IPS-NIHi7 (cell line): Measurements from ENCODE around the gene TAF6L.
"Not testable (repeated sequence)": the region's sequence is repeated elsewhere in the genome, so short reads cannot be mapped to it uniquely, and the experiment has no call there.

Source experiments
- DNase-seq: peaks from one replicate; pipeline ENCODE4 v3.0.0; 2012; ENCODE audit warnings: mixed read lengths; ENCODE audit errors: extremely low spot score

Gene TAF6L, protein sequence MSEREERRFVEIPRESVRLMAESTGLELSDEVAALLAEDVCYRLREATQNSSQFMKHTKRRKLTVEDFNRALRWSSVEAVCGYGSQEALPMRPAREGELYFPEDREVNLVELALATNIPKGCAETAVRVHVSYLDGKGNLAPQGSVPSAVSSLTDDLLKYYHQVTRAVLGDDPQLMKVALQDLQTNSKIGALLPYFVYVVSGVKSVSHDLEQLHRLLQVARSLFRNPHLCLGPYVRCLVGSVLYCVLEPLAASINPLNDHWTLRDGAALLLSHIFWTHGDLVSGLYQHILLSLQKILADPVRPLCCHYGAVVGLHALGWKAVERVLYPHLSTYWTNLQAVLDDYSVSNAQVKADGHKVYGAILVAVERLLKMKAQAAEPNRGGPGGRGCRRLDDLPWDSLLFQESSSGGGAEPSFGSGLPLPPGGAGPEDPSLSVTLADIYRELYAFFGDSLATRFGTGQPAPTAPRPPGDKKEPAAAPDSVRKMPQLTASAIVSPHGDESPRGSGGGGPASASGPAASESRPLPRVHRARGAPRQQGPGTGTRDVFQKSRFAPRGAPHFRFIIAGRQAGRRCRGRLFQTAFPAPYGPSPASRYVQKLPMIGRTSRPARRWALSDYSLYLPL

DNA sequence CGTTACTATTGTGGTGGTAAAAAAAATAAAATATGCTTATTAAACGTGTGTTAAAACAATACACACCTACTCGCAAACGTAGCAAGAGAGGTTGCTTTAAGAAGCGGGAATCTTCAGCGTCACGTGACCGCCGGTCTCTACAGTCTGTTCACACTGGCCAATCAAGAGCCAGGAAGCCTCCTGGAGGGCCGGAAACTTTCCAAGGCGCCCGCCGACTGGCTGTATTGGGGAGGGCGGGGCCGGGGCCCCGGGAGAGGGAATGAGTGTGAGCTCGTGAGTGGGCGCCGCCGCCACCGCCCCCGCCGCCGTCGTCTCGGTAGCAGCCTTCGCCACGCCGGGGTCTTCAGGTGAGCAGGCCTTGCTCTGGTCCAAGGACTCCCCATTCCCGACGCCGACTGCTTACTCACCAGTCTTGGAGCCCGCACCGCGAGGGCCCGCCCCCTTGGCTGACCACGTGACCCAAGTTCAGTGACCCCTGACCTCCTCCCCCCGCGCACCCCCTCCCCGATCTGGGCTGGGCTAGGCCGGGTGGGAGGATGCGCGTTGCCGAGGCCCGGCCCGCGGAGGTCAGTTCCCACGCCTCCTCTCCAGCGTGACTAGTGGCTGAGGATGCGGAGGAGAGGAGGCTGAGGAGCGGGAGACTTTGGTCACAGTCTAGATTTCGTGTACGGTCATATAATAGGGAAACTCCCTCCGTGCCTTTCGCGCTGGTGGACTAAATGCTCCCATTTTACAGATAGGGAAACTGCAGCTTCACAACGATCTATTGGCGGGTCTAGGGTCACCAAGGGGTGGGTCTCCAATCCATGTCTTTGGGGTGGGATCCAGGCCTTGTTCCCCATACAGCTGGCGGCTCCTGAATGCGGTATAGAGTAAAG lies at the start of gene TAF6L:
Gene TAF6L (plus strand): TSS at position 253 of the 878 bp plus-strand sequence. CDS start 4,388 bp downstream, outside the sequence.
- DNase-seq, result peak; percentile 96

DNA sequence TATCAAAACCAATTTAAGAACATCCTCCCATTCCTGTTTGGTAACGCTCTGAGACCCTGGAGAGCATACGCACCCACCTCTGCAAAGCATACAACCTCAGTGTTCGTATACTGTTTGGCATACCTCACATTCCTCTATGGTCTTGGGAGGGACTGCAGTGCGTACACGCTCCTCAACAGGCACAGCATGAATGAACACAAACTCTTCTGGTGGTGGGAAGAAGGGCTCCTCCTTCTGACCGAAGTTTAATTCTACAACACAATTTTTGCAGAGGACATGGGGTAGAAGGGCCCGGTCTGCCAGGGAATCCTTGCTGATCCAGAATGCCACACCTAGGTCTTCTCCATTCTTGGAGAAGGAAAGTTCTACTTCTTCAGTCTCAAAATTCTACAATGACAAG lies 49.2 kb upstream of the TAF6L start:
- DNase-seq, result peak; percentile 15

DNA sequence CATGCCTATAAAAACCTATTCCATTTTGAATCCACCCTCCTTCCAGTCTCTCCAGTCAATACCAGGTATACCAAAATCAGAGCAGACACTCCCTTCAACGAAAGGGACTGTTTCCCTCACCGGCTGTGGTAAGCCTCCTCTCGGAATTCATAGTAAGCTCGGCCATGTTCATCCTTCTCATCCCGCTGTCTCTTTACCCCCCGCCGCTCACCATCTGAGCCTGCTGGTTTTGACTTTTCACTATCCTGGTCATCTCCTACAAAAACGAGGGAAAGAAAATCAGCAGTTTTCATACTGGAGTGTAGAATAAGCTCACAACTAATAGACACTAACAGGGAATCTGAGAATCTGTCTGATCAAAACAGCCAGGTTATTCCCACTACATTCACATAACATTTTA lies 47.0 kb upstream of the TAF6L start:
- no peak for DNase-seq

DNA sequence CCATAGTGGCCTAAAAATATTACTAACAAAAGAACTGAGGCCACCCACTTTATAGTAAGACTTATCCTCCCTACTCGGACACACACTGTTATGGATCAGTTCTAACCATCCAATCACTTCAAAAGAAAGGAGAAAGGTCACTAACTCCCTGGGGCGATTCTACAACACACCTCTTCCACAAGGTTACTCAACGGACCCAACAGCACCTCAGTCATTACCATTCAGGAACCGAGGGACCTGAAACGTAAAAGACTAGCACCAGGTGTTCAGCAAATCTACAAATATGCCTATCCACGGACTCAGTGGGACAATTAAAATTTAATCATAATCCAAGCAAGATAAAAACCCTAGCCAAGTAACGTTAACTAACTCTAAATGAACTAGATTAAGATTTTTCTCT lies 45.5 kb upstream of the TAF6L start:
- no peak for DNase-seq

DNA sequence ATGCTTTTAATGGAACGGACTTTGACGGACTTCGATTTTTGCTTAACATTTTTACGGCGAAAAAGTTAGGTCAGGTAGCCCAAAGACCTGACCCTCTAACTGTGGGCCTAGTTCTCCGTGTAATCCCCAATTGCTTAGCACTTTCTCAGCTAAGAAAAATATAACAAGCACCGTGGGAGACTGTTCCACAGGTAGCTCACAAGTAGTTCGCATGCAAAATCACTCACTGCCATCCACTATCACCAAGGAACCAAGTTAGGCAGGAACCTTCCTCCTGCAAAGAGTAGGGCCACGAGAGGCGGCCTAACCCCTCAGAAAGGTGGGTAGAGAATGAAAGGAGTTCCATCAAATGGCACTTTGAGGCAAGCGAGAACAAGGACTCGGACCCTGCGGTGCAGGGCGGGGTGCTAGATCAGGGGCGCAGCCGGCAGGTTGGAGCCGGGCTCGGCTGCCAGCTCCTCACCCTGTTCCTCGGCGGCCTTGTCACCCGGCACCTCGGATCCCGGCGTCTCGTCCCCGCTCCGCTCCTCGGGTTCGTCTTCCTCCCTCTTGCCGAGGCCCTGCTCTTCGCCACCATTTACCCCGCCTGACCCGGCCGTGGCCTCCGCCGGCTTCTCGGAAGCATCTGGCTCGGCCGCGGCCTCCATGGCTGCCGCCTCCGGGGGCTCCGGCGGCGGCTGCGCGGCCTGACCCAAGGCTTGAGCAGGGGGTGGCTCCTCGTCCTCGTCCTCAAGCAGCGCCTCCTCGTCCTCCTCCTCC lies 44.9 kb upstream of the TAF6L start:
- peak; percentile 14 for DNase-seq

DNA sequence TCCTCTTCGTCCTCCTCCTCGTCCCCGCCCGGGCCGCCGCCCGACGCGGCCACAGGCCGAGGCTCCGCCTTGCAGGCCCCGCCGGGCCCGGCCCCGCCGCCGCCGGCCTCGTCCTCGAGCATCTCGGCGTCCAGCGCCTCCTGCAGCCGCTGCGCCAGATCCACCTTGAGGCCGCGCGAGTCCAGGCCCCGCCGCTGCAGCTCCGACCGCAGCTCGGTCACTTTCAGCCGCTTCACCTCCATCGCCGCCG lies 44.4 kb upstream of the TAF6L start:
- DNase-seq, result no peak

DNA sequence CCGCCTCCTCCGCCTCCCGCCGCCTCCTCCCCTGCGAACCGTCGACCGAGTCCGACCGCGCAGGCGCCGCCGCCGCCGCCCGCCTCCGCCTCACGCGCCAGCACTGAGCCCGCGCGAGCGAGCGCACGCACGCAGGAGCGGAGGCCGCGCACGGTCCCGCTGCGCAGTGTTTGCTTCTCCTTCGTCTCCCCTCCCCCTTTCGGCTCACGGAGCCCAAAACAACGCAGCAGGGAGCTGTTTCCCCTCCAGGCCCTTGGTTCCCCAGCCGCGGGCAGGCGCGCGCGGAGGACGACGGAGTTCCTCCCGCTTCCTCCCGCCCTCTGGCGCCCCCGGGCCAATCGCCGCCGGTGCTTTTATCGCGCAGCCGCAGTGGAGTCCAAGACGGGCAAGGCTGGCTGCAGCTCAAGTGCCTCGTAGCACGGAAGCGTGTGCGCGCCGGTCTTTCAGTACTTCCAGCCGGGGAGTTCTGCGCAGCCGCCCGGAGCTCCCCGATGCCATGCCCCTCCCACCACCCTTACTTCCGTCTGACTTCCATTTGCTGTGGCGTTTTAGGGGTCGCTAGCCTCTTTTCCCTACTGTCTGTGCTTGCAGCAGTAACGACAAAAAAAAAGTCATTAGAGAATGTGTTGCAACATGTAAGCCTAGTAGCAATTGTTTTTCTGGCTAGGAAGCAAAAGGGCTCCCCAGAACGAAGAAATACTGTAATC lies 43.9 kb upstream of the TAF6L start, which contains the start of gene HNRNPUL2:
Gene HNRNPUL2 (minus strand): TSS at position 293 of the 707 bp plus-strand sequence. CDS start 301 bp downstream, outside the sequence.
- DNase-seq, result peak; percentile 95

DNA sequence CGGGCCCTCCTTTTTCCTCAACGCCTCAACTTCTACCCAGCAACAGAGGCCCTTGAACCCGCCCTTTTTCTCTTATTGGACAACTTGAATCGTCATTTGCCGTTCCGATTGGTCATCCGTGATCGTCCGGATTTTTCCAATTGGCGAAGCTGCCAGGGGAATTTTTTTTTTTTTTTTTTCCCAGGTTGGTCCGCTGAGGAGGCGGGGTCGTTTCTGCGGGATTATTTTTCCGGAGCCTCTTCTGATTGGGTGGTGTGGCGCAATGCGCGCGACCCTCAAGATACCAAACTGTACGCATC lies 43.4 kb upstream of the TAF6L start:
- DNase-seq, result peak; percentile 80

DNA sequence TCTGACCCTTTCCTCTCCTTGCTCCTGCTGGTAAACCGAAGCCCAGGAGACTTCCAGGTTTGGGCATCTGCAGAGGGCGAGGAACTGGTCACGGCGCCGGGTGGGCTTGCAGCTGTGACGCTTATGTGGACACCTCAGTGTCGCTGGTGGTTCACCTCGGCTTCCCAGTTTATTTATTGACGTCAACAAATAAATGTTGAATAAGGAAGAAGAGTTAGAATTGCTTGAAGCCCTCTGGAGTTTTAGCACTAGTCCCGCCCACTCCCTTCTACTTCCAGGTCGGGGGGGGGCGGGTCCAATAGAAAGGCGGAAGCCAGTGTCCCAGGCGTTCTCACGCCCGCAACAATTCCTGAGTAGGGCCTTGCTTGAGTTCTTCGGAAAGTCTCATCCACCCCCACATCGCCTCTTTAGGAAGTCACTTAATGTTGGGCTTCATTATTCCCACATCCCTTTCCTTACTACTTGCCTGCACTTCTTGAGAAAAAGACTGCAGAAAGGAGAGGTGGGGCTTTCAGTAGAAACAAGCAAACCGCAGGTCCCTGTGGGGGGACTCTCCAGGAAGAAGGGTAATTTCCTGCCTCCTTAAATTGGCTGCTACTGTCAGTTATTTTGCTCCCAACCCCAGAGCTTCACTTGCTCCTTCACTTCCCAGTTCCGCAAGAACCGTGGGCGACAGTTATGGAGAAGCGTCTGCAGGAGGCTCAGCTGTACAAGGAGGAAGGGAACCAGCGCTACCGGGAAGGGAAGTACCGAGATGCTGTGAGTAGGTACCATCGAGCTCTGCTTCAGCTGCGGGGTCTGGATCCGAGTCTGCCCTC lies 42.8 kb upstream of the TAF6L start, which contains the start of gene TTC9C:
Gene TTC9C (plus strand): TSS at position 316 of the 818 bp plus-strand sequence. CDS start 363 bp downstream, at position 679.
- DNase-seq, result peak; percentile 82

DNA sequence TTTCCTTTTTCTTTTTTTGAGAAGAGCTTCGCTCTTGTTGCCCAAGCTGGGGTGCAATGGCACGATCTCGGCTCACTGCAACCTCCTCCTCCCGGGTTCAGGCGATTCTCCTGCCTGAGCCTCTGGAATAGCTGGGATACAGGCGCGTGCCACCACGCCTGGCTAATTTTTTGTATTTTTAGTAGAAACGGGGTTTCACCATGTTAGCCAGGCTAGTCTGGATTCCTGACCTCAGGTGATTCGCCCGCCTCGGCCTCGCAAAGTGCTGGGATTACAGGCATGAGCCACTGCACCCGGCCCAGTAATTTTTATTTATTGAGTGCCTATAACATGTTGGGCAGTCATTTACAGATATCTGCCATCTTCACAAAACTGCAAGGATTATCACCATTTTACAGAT lies 41.1 kb upstream of the TAF6L start:
- not testable (repeated sequence) for DNase-seq

DNA sequence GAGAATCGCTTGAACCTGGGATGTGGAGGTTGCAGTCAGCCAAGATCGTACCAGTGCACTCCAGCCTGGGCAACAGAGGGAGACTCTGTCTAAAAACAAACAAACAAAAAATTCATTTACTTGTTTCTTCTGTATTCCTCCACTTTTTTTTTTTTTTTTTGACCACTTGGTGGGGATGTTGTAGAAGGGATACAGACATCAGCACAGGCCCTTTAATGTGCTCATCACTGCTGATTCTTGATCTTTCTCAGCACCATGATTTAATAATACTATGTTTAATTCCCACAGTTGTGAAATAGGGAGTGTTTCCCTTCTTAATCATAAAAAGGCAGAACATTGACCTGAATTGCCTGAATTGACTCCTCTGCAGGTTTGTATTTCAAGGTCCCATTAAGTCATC lies 38.4 kb upstream of the TAF6L start:
- DNase-seq, result no peak

DNA sequence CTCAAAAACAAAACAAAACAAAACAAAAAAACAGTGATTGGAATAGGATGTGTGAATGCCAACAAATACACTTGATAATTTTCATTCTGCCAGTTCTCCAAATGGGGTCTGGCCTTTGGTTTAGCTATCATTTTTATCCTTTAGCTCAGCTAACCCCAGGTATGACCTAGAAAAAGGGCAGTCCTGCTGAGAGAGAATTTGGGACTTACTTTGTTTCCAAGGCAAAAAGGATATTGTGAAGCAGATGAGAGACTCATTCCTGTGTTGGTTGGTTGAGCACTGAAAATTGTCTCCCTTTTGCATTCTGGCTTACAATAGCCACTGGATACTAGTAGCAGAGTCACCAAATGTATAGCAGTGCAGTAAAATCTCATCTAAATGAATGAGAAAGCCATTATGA lies 34.0 kb upstream of the TAF6L start:
- no peak for DNase-seq

DNA sequence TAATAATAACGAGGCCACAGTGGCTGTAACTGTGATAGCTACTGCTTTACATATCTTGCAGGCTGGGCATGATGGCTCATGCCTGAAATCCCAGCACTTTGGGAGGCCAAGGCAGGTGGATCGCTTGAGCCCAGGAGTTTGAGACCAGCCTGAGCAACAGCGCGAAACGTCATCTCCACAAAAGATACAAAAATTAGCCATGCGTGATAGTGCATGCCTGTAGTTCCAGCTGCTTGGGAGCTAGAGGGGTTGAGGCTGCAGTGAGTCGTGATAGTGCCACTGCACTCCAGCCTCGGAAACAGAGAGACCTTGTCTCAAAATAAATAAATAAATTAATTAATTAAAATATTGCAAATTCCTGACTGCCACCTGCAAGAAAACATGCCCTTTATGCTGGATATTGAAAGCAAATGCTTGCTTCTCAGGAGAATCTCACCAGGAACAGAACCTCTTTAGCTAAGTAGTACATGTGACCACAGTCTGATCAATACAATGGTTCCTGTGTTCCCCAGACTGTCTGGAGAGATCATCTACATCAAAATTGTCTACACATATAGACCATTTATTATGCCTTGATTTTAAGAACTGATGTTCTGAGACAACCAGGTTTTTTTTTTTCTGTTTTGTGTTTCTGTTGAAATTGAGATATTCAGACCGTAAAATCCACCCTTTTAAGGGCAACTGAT lies 23.6 kb upstream of the TAF6L start:
- no peak for DNase-seq

DNA sequence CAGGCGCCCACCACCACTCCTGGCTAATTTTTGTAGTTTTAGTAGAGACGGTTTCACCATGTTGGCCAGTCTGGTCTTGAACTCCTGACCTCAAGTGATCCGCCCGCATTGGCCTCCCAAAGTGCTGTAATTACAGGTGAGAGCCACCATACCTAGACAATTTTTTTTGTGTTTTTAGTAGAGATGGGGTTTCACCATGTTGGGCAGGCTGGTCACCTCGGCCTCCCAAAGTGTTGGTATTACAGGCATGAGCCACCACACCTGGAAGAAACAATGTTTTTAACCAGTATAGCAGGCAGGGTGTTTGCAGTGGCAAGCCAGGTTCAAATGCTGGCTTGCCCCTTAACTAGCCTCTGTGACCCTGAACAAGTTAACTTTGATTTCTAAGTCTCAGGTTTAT lies 21.3 kb upstream of the TAF6L start:
- DNase-seq, result not testable (repeated sequence)

DNA sequence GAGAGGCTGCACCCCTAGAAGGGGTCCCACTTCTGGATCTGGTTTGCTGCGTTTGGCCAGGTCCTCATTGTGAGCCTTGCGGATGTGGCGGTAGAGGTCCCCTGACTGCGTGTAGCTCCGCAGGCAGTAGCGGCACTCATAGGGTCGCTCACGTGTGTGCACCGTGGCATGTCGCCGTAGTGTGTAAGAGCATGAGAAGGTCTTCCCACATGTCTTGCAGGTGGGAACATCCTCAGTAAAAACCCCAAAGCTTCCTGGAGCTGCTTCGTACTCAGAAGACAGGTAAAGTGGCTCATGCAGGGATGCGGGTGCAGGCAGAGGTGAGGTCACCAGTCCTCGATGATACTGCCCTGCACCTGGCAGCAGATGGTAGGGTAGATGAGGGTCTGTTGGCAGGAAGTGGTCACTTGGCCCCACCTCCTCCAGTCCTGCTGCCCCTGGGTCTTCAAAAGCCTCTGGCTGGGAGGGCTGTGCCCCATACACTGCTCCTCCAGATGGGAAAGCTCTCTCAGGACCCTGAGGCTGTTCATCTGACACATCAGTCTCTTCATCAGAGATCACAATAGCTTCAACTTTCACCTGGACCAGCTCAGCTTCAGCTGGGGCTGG lies 18.9 kb upstream of the TAF6L start:
- DNase-seq, result no peak

DNA sequence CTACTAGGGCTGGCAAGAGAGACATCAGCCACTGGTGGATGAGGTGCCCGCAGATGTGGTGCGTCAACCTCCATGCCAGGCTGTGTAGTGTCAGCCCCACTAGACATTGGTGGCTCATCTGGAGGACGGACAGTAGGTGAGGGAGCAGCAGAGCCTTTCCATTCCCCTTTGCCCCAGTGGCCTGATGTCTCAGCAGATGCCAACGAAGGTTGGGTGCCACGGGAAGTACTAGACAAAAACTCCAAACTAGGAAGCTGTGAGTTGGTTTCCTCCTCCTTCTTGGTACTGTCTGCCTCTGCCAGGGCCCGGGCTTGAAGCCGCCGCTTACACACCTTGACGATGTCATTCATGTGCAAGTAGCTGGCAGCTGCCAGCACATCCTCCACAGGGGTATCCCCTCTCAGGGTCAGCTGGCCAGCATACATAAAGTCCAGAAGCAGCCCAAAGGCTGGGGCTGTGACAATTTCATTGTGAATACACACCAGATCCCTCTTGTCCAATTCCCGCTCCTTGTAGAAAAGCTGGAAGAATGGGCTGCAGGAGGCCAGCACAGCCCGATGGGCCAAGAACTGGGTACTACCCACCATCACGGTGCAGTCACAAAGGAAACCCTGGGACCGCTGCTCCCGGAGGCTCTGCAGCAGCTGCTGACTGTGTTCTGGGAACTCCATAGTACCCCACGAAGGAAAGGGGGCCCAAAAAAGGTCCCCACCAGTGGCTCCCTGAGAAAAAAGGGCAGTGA lies 18.0 kb upstream of the TAF6L start:
- no peak for DNase-seq

DNA sequence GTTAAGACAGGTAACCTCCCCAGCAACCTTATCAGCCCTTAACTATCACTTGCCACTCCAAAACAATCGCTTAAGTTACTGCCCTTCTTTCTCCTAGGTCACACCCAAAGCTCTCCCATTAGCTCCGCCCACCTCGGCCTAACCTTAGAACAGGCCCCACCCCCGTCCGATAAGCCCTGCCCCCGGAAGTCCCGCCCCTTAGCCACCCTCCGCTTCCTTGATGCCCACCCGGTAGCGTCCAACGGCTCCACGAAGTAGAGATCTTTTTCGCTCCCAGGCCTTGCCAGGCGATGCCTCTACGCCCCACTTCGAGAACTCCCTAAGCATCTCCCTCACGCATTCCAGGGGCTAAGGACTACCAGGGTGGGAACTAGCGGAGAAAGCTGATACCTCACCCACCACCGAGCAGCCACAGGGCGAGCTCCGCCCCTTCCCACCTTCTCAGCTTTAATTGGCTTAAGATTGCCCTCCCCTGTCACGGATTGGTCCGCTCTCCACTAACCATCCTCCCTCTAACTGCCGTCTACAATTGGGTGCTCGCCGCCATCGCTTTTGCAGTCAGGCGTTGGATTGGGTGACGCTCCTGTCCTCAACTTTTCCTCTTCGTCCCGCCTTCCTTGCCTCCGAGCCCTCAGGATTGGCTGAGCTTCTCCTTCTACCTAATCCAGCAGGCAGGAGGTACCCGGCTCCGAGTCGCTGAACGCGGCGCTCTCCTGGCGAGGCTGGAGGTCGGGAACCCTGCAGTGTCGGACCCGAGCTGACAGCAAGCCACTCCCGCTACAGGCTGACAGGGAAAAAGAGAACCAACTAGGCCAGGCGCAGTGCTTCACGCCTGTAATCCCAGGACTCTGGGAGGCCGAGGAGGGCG lies 17.2 kb upstream of the TAF6L start, which contains the start of gene ZBTB3:
Gene ZBTB3 (minus strand): TSS at position 425 of the 868 bp plus-strand sequence. CDS start 496 bp downstream, outside the sequence.
- DNase-seq, result peak; percentile 93
